Astrocyte of the spinal cord (primary cell): Measurements from ENCODE around the gene USP6.
A peak's percentile ranks its signal among the peaks of the same experiment; 100 is the strongest.
"Not testable (repeated sequence)": the region's sequence is repeated elsewhere in the genome, so short reads cannot be mapped to it uniquely, and the experiment has no call there.

Experiments
- DNase-seq: peaks from one replicate; pipeline ENCODE4 v3.0.0; 2011; ENCODE audit warnings: low read depth, low spot score
- H3K4me3 ChIP-seq: 2 replicates; pipeline ENCODE4 v1.5.1; 2011; ENCODE audit warnings: low read depth, mild to moderate bottlenecking, low read length, moderate library complexity
- in situ Hi-C: cut with HindIII; loops from 2 replicates; pipeline ENCODE4 v1.10.0; 2017; ENCODE audit warnings: low sequenced_read_pairs
- TF ChIP-seq, protein P1 (sequence below): IDR thresholded peaks from 2 replicates; pipeline ENCODE4 v1.5.1; 2012; ENCODE audit warnings: low read depth, mild to moderate bottlenecking, low read length, inconsistent platforms

Gene USP6

DNA sequence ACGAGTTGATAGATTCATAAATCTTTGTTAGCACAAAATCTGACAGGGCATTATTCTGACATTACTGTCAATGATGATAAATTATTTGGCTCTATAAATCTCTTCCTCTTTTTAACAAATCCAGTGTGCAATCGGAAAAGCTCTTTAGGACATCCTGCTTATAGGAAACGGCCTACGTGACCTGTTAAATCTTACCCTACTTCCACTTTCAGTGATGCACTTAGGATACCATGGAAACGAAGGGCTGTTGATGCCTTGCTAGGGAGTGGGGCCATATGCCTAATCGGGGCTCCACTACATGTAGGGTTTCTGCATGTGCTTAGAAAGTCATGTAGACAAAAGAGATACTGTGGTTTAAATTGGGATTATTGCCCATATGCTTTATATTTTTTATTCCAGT lies 48.6 kb downstream of the USP6 start:
- in situ Hi-C loops = no loop called here
- no peak overlapping the region for H3K4me3 ChIP-seq
- no peak for DNase-seq
- TF ChIP-seq, protein P1, sequence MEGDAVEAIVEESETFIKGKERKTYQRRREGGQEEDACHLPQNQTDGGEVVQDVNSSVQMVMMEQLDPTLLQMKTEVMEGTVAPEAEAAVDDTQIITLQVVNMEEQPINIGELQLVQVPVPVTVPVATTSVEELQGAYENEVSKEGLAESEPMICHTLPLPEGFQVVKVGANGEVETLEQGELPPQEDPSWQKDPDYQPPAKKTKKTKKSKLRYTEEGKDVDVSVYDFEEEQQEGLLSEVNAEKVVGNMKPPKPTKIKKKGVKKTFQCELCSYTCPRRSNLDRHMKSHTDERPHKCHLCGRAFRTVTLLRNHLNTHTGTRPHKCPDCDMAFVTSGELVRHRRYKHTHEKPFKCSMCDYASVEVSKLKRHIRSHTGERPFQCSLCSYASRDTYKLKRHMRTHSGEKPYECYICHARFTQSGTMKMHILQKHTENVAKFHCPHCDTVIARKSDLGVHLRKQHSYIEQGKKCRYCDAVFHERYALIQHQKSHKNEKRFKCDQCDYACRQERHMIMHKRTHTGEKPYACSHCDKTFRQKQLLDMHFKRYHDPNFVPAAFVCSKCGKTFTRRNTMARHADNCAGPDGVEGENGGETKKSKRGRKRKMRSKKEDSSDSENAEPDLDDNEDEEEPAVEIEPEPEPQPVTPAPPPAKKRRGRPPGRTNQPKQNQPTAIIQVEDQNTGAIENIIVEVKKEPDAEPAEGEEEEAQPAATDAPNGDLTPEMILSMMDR = no peak

DNA sequence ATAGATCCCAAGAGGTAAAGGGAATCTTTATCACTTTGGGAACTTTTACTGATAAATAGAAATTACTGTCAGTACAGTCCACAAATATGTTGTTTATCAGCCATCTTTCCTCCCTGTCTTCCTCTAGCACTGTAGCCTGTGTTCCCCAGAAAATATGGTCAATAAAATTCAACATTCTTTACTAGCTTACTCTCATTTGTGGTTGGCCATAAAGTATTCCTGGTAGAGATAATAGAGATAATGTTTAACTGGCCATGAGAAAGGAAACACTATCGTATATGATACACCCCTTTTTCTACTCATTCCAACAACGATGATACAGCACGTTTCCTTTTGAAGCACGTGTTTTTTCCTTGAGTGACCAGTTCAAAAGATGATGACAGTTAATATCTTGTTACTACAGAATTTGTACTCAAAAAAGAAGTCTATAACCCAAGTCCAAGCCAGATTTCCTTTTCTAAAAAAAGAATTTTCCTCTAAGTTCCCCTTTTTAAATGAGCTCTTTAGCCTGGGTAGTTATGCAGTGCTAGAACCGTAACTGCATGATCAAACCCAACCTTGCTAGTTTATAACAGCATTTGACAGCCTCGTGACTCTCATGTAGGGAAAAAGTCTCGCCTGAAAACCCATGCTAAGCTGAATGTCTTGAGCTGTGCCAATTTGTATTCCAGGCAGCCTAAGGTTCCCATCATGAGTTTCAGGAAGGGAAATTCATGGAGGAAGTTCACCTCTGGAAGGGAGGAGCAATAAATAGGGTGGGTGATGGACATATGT lies 50.1 kb downstream of the USP6 start:
- H3K4me3 ChIP-seq, in situ Hi-C loops: not testable (repeated sequence)
- peak; percentile 13 for DNase-seq

DNA sequence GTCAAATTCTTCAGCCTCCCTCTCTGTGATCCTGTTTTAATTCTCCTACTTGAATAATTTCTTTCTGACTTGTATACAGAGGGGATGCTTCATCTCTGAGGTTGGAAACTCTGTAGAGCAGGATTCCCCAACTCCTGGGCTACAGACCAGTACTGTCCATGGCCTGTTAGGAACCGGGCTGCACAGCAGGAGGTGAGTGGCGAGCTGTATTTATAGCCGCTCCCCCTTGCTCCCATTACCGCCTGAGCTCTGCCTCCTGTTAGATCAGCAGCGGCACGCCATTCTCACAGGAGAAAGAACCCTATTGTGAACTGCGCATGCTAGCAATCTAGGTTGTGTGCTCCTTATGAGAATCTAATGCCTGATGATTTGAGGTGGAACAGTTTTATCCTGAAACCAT lies 59.2 kb downstream of the USP6 start:
- in situ Hi-C loops, H3K4me3 ChIP-seq, DNase-seq: not testable (repeated sequence)

DNA sequence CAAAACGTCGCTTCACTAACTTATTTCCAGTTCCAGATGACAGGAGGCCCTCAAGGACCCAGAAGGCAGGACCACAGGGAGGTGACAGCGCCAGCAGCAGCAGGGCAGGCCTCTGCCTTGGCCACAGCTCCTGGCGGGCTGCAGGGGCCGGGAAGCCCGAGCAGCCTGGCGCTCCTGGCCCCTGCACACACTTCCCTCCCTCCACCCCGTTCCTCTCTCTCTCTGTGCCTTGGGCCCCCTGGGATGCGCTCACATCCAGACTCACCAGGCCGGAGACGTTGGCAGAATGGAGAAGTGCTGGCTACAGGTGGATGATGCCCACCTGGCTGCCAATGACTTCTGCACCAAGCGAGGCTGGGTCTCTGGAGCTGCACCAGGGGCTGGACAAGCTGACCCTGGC lies 63.2 kb downstream of the USP6 start:
- no peak for DNase-seq
- in situ Hi-C loops = no loop called here
- TF ChIP-seq, protein P1 = no peak
- no peak overlapping the region for H3K4me3 ChIP-seq

DNA sequence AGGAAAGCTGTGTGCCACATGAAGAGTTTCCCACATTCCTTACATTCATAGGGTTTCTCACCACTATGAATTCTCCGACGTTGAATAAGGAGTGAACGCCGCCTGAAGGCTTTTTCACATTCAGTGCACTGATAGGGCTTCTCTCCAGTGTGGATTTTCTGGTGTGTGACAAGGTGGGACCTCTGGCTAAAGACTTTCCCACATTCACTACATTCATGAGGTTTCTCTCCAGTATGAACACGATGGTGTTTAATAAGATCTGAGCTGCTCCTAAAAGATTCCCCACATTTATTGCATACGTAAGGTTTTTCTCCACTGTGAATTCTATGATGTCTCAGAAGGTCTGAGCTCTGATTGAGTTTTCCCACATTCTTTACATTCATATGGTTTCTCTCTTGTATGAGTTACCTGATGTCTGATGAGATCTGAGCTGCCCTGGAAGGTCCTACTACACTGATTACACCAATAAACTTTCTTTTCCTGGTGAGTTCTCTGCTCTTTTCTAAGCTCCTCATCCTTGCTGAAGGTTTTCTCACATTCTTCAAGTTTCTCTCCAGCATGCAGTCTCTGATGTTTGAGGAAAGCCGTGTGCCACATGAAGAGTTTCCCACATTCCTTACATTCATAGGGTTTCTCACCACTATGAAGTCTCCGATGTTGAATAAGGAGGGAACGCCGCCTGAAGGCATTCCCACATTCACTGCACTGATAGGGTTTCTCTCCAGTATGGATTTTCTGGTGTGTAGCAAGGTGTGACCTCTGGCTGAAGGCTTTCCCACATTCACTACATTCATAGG lies 65.9 kb downstream of the USP6 start:
- H3K4me3 ChIP-seq = no peak overlapping the region
- DNase-seq = no peak
- in situ Hi-C loops = no loop called here
- TF ChIP-seq, protein P1 = no peak

DNA sequence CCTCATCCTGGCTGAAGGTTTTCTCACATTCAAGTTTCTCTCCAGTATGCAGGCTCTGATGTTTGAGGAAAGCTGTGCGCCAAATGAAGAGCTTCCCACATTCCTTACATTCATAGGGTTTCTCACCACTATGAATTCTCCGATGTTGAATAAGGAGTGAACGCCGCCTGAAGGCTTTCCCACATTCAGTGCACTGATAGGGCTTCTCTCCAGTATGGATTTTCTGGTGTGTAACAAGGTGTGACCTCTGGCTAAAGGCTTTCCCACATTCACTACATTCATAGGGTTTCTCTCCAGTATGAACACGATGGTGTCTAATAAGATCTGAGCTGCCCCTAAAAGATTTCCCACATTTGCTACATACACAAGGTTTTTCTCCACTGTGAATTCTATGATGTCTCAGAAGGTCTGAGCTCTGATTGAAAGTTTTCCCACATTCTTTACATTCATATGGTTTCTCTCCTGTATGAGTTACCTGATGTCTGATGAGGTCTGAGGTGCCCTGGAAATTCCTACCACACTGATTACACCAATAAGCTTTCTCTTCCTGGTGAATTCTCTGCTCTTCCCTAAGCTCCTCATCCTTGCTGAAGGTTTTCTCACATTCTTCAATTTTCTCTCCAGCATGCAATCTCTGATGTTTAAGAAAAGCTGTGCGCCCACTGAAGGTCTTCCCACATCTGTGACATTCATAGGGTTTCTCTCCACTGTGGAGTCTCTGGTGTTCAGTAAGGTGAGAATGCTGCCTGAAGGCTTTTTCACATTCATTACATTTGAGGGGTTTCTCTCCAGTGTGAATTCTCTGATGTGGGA lies 67.0 kb downstream of the USP6 start:
- TF ChIP-seq, protein P1 = no peak
- in situ Hi-C loops = no loop called here
- no peak overlapping the region for H3K4me3 ChIP-seq
- DNase-seq = no peak

DNA sequence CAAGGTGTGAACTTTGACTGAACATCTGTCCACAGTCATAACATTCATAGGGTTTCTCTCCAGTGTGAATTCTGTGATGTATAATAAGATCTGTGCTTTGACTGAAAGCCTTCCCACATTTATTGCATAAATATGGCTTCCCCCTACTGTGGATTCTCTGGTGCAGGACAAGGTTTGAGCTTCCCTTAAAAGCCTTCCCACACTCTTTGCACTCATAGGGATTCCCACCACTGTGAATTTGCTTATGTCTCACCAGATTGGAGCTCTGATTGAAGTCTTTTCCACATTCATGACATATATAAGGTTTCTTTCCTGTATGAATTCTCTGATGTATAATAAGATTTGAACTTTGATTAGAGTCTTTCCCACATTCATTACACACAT lies 67.6 kb downstream of the USP6 start:
- H3K4me3 ChIP-seq = no peak overlapping the region
- in situ Hi-C loops = no loop called here
- no peak for DNase-seq
- TF ChIP-seq, protein P1 = no peak
